GM23338 (cell line): ENCODE measurements around the gene USP32.

Source experiments
- CREB1 ChIP-seq: fragments of 250-450 bp; sonication (Bioruptor Pico); IDR thresholded peaks from 2 replicates; pipeline ENCODE4 v1.5.0; 2020; ENCODE audit warnings: low read depth, mild to moderate bottlenecking, moderate library complexity
- CTCF ChIP-seq, 2 experiments: fragments of 200-600 bp in 1 of 2; sonication (generic) in 1 of 2; conservative IDR thresholded peaks; 2 replicates each; pipeline versions ENCODE4 v1.5.1 to v1.6.1; 2016 to 2017; ENCODE audit warnings: antibody characterized with exemption in 2 of 2, low read depth in 2 of 2, mild to moderate bottlenecking in 2 of 2, moderate library complexity in 1 of 2
- EZH2 ChIP-seq: fragments of 200-600 bp; sonication (generic); IDR thresholded peaks from one replicate; pipeline ENCODE4 v1.8.0; 2017; ENCODE audit warnings: antibody characterized with exemption, mild to moderate bottlenecking, low read depth; ENCODE audit not compliant: unreplicated experiment
- EZH2phosphoT487 ChIP-seq: fragments of 200-600 bp; sonication (generic); IDR thresholded peaks from one replicate; pipeline ENCODE4 v1.8.1; 2018; ENCODE audit warnings: antibody characterized with exemption; ENCODE audit not compliant: unreplicated experiment
- JUNB ChIP-seq: IDR thresholded peaks from one replicate; pipeline ENCODE4 v1.6.1; 2016; ENCODE audit warnings: antibody characterized with exemption; ENCODE audit not compliant: unreplicated experiment
- POLR2AphosphoS5 ChIP-seq: IDR thresholded peaks from 2 replicates; pipeline ENCODE4 v1.6.1; 2016; ENCODE audit warnings: antibody characterized with exemption, low read depth
- REST ChIP-seq: IDR thresholded peaks from one replicate; pipeline ENCODE4 v1.6.1; 2018; ENCODE audit warnings: antibody characterized with exemption; ENCODE audit not compliant: unreplicated experiment
- ZNF462 ChIP-seq: fragments of 250-450 bp; sonication (Bioruptor Pico); IDR thresholded peaks from 2 replicates; pipeline ENCODE4 v1.5.0; 2020; ENCODE audit warnings: mild to moderate bottlenecking, moderate library complexity

GRCh38 chr17:60326702-60327101 lies 65.2 kb downstream of the USP32 start:
- TF ChIP-seq CREB1 (CRISPR knock-in tag): no peak
- no peak for TF ChIP-seq CTCF (conservative IDR thresholded peaks at IDR 0.05; ENCODE audit: low read depth in 2 of 2)
- TF ChIP-seq REST: no peak
- no peak for TF ChIP-seq EZH2
- TF ChIP-seq ZNF462: no peak
- no peak for TF ChIP-seq EZH2phosphoT487
- no peak for TF ChIP-seq POLR2AphosphoS5
- TF ChIP-seq JUNB: no peak
